Esophagus muscularis mucosa (tissue), 4 donors: Measurements from ENCODE around the gene BTLA. TPM values are rescaled to one million over a fixed set of nuclear protein-coding genes. Genes with fewer than 3 reads are reported as not detected.

Experiments
- DNase-seq: peaks from one replicate; pipeline ENCODE4 v3.0.0-alpha.2; 2017; ENCODE audit errors: extremely low spot score
- H3K27ac ChIP-seq, 4 donors: fragments of 200-600 bp; sonication (generic); replicated peaks in 1 of 4; 1 replicate in 3 of 4; 2 replicates in 1 of 4; pipeline ENCODE4 v1.5.1; 2016 to 2019; ENCODE audit warnings: mild to moderate bottlenecking in 1 of 4
- H3K27me3 ChIP-seq, 4 donors: fragments of 200-600 bp; sonication (generic); one replicate each; pipeline versions ENCODE4 v1.5.1 to v1.6.0; 2016 to 2019
- H3K36me3 ChIP-seq, 4 donors: fragments of 200-600 bp; sonication (generic); one replicate each; pipeline ENCODE4 v1.5.1; 2016 to 2019
- H3K4me1 ChIP-seq, 4 donors: fragments of 200-600 bp; sonication (generic); one replicate each; pipeline ENCODE4 v1.5.1; 2016 to 2019
- H3K4me3 ChIP-seq, 4 donors: fragments of 200-600 bp; sonication (generic); 1 replicate in 2 of 4; 2 replicates in 2 of 4; pipeline ENCODE4 v1.5.1; 2016 to 2019; ENCODE audit warnings: mild to moderate bottlenecking in 4 of 4, moderate library complexity in 1 of 4
- H3K9me3 ChIP-seq, 4 donors: fragments of 200-600 bp; sonication (generic); 1 replicate in 3 of 4; 2 replicates in 1 of 4; pipeline ENCODE4 v1.5.1; 2016 to 2019
- EP300 ChIP-seq: sonication (generic); formaldehyde crosslinking; IDR thresholded peaks from one replicate; pipeline ENCODE4 v1.6.1; 2017; ENCODE audit warnings: antibody characterized with exemption
- POLR2A ChIP-seq: fragments of 450-650 bp; IDR thresholded peaks from one replicate; pipeline ENCODE4 v1.6.1; 2017; ENCODE audit warnings: antibody characterized with exemption, moderate library complexity, mild to moderate bottlenecking, low read depth
- POLR2AphosphoS5 ChIP-seq, 2 donors: sonication (generic); formaldehyde crosslinking; IDR thresholded peaks; one replicate each; pipeline ENCODE4 v1.6.1; 2017; ENCODE audit warnings: antibody characterized with exemption in 2 of 2
- WGBS: methylation state at CpG from one replicate; pipeline ENCODE4 v1.1.5; 2018; 5-methylcytosine and 5-hydroxymethylcytosine counted together
- intact Hi-C: fragments of 100-400 bp; cut with DNase I; formaldehyde crosslinking; loops from one replicate; pipeline ENCODE4 v1.15.1; 2023
- total RNA-seq, 4 donors: library from RNA; depleted of rRNA; stranded (reverse); fragments of >200 nt; gene quantifications; one replicate each; pipeline versions ENCODE4 v1.1.0 to v1.2.1, GENCODE V29; 2016
- TF ChIP-seq, protein P1 (sequence below), 3 experiments: fragments of 200-600 bp in 2 of 3; fragments of 450-650 bp in 1 of 3; sonication (generic) in 2 of 3; IDR thresholded peaks; one replicate each; pipeline ENCODE4 v1.5.1; 2017 to 2019; ENCODE audit warnings: antibody characterized with exemption in 3 of 3, mild to moderate bottlenecking in 2 of 3, moderate library complexity in 1 of 3

BTLA gene
- total RNA-seq, 4 donors from 2014 or later, result 1.5 TPM; not detected in 3

DNA sequence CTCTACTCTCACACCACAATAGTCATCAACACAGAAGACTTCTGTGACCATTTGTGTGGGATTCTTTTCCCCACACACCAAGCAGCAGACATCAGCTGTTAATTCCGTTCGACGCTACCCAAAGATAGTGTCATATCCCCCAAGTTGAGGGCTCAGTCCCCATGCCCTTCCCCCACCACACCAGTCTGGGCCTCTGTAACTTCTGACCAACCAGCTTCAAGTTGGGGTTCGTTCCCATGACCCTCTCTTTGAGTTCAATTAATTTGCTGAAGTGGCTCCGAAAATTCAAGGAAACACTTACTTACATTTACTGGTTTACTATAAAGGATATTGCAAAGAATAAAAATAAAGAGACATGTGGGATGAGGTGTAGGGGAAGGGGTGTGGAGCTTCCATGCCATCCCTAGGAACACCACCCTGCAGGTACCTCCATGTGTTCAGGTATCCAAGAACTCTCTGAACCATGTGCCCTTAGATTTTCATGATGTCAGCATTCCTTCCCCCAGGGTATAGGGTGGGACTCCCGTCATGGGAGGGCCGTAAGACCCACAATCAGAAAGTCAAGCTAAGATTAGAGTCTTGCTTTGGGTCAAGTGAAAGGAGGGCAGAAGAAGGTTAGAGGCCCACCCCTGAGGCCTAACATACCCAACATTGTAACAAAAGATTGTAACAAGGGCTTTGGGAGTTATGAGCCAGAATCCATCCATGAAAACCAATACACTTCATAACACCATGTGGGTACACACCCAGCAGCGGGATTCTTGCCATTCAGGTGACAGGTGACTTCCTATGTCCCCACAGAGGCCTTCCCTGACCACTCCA is 82.7 kb downstream of the BTLA start:
- TF ChIP-seq POLR2AphosphoS5 (IDR thresholded peaks at IDR 0.05) (no peak), POLR2A (no peak), EP300 (no peak)
- TF ChIP-seq, protein P1, sequence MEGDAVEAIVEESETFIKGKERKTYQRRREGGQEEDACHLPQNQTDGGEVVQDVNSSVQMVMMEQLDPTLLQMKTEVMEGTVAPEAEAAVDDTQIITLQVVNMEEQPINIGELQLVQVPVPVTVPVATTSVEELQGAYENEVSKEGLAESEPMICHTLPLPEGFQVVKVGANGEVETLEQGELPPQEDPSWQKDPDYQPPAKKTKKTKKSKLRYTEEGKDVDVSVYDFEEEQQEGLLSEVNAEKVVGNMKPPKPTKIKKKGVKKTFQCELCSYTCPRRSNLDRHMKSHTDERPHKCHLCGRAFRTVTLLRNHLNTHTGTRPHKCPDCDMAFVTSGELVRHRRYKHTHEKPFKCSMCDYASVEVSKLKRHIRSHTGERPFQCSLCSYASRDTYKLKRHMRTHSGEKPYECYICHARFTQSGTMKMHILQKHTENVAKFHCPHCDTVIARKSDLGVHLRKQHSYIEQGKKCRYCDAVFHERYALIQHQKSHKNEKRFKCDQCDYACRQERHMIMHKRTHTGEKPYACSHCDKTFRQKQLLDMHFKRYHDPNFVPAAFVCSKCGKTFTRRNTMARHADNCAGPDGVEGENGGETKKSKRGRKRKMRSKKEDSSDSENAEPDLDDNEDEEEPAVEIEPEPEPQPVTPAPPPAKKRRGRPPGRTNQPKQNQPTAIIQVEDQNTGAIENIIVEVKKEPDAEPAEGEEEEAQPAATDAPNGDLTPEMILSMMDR (IDR thresholded peaks at IDR 0.05), result no peak

DNA sequence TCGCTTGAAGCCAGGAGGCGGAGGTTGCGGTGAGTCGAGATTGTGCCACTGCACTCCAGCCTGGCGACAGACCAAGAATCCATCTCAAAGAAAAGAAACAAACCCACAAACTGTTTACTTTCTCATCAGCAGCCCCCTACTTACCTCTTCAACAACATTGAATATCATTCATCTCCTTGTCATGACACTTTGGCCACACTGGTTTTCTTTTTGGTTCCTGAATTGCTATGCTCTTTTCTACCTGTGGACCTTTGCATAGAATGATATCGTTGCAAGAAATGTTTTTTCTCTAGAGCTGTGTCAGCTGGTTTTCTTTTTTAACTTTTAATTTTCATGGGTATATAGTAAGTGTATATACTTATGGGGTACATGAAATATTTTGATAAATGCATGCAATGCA is 83.9 kb downstream of the BTLA start:
- H3K4me3 ChIP-seq, result no peak overlapping the region
- H3K36me3 ChIP-seq, result no peaks in the 10 kb centered on the region
- no peak for TF ChIP-seq POLR2A
- TF ChIP-seq EP300, result no peak
- TF ChIP-seq POLR2AphosphoS5 (IDR thresholded peaks at IDR 0.05), result no peak
- TF ChIP-seq, protein P1 (IDR thresholded peaks at IDR 0.05), result no peak
- WGBS, result 98% methylated on average over 6 of the region's 6 CpGs
- no peak for DNase-seq
- H3K9me3 ChIP-seq, result no peaks in the 10 kb centered on the region
- peaks cover 0 to 7% (median 4%) of the 10 kb centered on the region in 4 donors for H3K4me1 ChIP-seq
- intact Hi-C loops, result no loop called here
- H3K27me3 ChIP-seq, result no peaks in the 10 kb centered on the region
- no peak overlapping the region for H3K27ac ChIP-seq

More for the DNA sequence above, 82.7 kb downstream of the BTLA start:
- H3K27ac ChIP-seq, result no peak overlapping the region
- DNase-seq, result no peak
- no peak overlapping the region for H3K4me3 ChIP-seq
- H3K9me3 ChIP-seq, result no peaks in the 10 kb centered on the region
- intact Hi-C loops, result no loop called here
- H3K27me3 ChIP-seq, result no peaks in the 10 kb centered on the region
- H3K4me1 ChIP-seq, result peaks cover 0 to 1% (median under 1%) of the 10 kb centered on the region in 4 donors
- 97% methylated on average over 8 of the region's 8 CpGs for WGBS
- no peaks in the 10 kb centered on the region for H3K36me3 ChIP-seq

Other genes starting within 250 kb of the BTLA start
- gene SLC9C1, start 205.3 kb downstream of the BTLA start, total RNA-seq, result under 1 TPM in 1 of 4 donors, not detected in 3; 0.17 TPM
- gene CD200, start 166.3 kb downstream of the BTLA start, total RNA-seq, result 10 to 100 TPM in 1 of 4 donors, 1 to 10 TPM in 3; 7.2 to 22.9 (median 7.6) TPM
- 10 to 100 TPM; 41.3 to 60.3 (median 57.2) TPM for gene ATG3, start 62.5 kb upstream of the BTLA start, total RNA-seq
- 10 to 100 TPM; 18.6 to 28.7 (median 22.8) TPM for gene SLC35A5, start 62.6 kb upstream of the BTLA start, total RNA-seq
- 100 to 1,000 TPM in 2 of 4 donors, 10 to 100 TPM in 2; 34.7 to 213 (median 127) TPM for gene CCDC80, start 141.7 kb upstream of the BTLA start, total RNA-seq